Esophagus muscularis mucosa (tissue), 4 donors: ENCODE measurements around the gene YOD1. TPM values are rescaled to one million over a fixed set of nuclear protein-coding genes. Genes with fewer than 3 reads are reported as not detected.
A peak's percentile ranks its signal among the peaks of the same experiment; 100 is the strongest.

Experiments used
- DNase-seq: peaks from one replicate; pipeline ENCODE4 v3.0.0-alpha.2; 2017; ENCODE audit errors: extremely low spot score
- H3K27ac ChIP-seq, 4 donors: fragments of 200-600 bp; sonication (generic); replicated peaks in 1 of 4; 1 replicate in 3 of 4; 2 replicates in 1 of 4; pipeline ENCODE4 v1.5.1; 2016 to 2019; ENCODE audit warnings: mild to moderate bottlenecking in 1 of 4
- H3K27me3 ChIP-seq, 4 donors: fragments of 200-600 bp; sonication (generic); one replicate each; pipeline versions ENCODE4 v1.5.1 to v1.6.0; 2016 to 2019
- H3K36me3 ChIP-seq, 4 donors: fragments of 200-600 bp; sonication (generic); one replicate each; pipeline ENCODE4 v1.5.1; 2016 to 2019
- H3K4me1 ChIP-seq, 4 donors: fragments of 200-600 bp; sonication (generic); one replicate each; pipeline ENCODE4 v1.5.1; 2016 to 2019
- H3K4me3 ChIP-seq, 4 donors: fragments of 200-600 bp; sonication (generic); 1 replicate in 2 of 4; 2 replicates in 2 of 4; pipeline ENCODE4 v1.5.1; 2016 to 2019; ENCODE audit warnings: mild to moderate bottlenecking in 4 of 4, moderate library complexity in 1 of 4
- H3K9me3 ChIP-seq, 4 donors: fragments of 200-600 bp; sonication (generic); 1 replicate in 3 of 4; 2 replicates in 1 of 4; pipeline ENCODE4 v1.5.1; 2016 to 2019
- CTCF ChIP-seq, 3 experiments: fragments of 200-600 bp in 2 of 3; fragments of 450-650 bp in 1 of 3; sonication (generic) in 2 of 3; IDR thresholded peaks; one replicate each; pipeline ENCODE4 v1.5.1; 2017 to 2019; ENCODE audit warnings: antibody characterized with exemption in 3 of 3, mild to moderate bottlenecking in 2 of 3, moderate library complexity in 1 of 3
- EP300 ChIP-seq: sonication (generic); formaldehyde crosslinking; IDR thresholded peaks from one replicate; pipeline ENCODE4 v1.6.1; 2017; ENCODE audit warnings: antibody characterized with exemption
- POLR2A ChIP-seq: fragments of 450-650 bp; IDR thresholded peaks from one replicate; pipeline ENCODE4 v1.6.1; 2017; ENCODE audit warnings: antibody characterized with exemption, moderate library complexity, mild to moderate bottlenecking, low read depth
- POLR2AphosphoS5 ChIP-seq, 2 donors: sonication (generic); formaldehyde crosslinking; IDR thresholded peaks; one replicate each; pipeline ENCODE4 v1.6.1; 2017; ENCODE audit warnings: antibody characterized with exemption in 2 of 2
- WGBS: methylation state at CpG from one replicate; pipeline ENCODE4 v1.1.5; 2018; 5-methylcytosine and 5-hydroxymethylcytosine counted together
- intact Hi-C: fragments of 100-400 bp; cut with DNase I; formaldehyde crosslinking; loops from one replicate; pipeline ENCODE4 v1.15.1; 2023
- total RNA-seq, 4 donors: library from RNA; depleted of rRNA; stranded (reverse); fragments of >200 nt; gene quantifications; one replicate each; pipeline versions ENCODE4 v1.1.0 to v1.2.1, GENCODE V29; 2016

Gene YOD1
- total RNA-seq, 4 donors from 2014 or later: 6.3 to 8.5 (median 7.2) TPM

- peak overlapping the region; percentile 88 to 93 (median 89) for H3K27ac ChIP-seq
- peaks cover 42 to 66% (median 64%) of the 10 kb centered on the region in 4 donors for H3K4me1 ChIP-seq
- no peaks in the 10 kb centered on the region for H3K27me3 ChIP-seq
- H3K4me3 ChIP-seq: peak overlapping the region; percentile 85 to 97 (median 88)
- TF ChIP-seq EP300 (no peak), POLR2A (no peak), POLR2AphosphoS5 (IDR thresholded peaks at IDR 0.05) (peak; percentile 66 to 68), CTCF (IDR thresholded peaks at IDR 0.05) (peak in 1 of 3 experiments; percentile 14)
- WGBS: 1% methylated on average over 9 of the region's 47 CpGs
- intact Hi-C loops: loop anchor here (2.0 to 10.0 kb wide), 2 partner anchors 26 to 914 kb away; no protein-coding TSS in a partner anchor
- DNase-seq: peak; percentile 95
- peaks cover 0 to 19% (median 11%) of the 10 kb centered on the region in 4 donors for H3K36me3 ChIP-seq
- H3K9me3 ChIP-seq: no peaks in the 10 kb centered on the region
Observed at GRCh38 chr1:207050480-207051190, 373 bp downstream of the YOD1 start.

- intact Hi-C loops: loop anchor here (2.0 to 10.0 kb wide), 2 partner anchors 27 to 915 kb away; no protein-coding TSS in a partner anchor
- no peak for DNase-seq
- Histone ChIP-seq H3K4me3 (peak overlapping the region; percentile 85 to 97 (median 88)), H3K27me3 (no peaks in the 10 kb centered on the region), H3K36me3 (peaks cover 0 to 19% (median 11%) of the 10 kb centered on the region in 4 donors), H3K27ac (peak overlapping the region; percentile 88 to 93 (median 89)), H3K4me1 (peaks cover 49 to 72% (median 71%) of the 10 kb centered on the region in 4 donors), H3K9me3 (no peaks in the 10 kb centered on the region)
- TF ChIP-seq POLR2AphosphoS5 (IDR thresholded peaks at IDR 0.05): no peak
- peak; percentile 77 to 84 (median 78) for TF ChIP-seq CTCF (IDR thresholded peaks at IDR 0.05)
- WGBS: under 1% methylated on average over 6 of the region's 6 CpGs
Observed at GRCh38 chr1:207049974-207050391, 1.0 kb downstream of the YOD1 start.

- H3K4me3 ChIP-seq: peak overlapping the region; percentile 85 to 97 (median 88)
- TF ChIP-seq EP300 (no peak), POLR2A (no peak), CTCF (IDR thresholded peaks at IDR 0.05) (no peak), POLR2AphosphoS5 (IDR thresholded peaks at IDR 0.05) (no peak)
- no peak for DNase-seq
- H3K27me3 ChIP-seq: no peaks in the 10 kb centered on the region
- WGBS: 49% methylated on average over 8 of the region's 8 CpGs
- H3K9me3 ChIP-seq: no peaks in the 10 kb centered on the region
- H3K4me1 ChIP-seq: peaks cover 54 to 77% (median 73%) of the 10 kb centered on the region in 4 donors
- peak overlapping the region in 1 of 4 donors; percentile 93 for H3K27ac ChIP-seq
- intact Hi-C loops: no loop called here
- H3K36me3 ChIP-seq: peaks cover 0 to 19% (median 11%) of the 10 kb centered on the region in 4 donors
Observed at GRCh38 chr1:207049514-207049913, 1.5 kb downstream of the YOD1 start.

GRCh38 chr1:207049054-207049453 is 2.0 kb downstream of the YOD1 start:
- peak overlapping the region in 1 of 4 donors; percentile 93 for H3K27ac ChIP-seq
- intact Hi-C loops: no loop called here
- peaks cover 0 to 19% (median 11%) of the 10 kb centered on the region in 4 donors for H3K36me3 ChIP-seq
- WGBS: 88% methylated on average over 4 of the region's 4 CpGs
- peaks cover 58 to 82% (median 75%) of the 10 kb centered on the region in 4 donors for H3K4me1 ChIP-seq
- no peak overlapping the region for H3K4me3 ChIP-seq
- TF ChIP-seq POLR2A (no peak), POLR2AphosphoS5 (IDR thresholded peaks at IDR 0.05) (no peak), EP300 (no peak), CTCF (IDR thresholded peaks at IDR 0.05) (no peak)
- no peaks in the 10 kb centered on the region for H3K9me3 ChIP-seq
- DNase-seq: no peak
- no peaks in the 10 kb centered on the region for H3K27me3 ChIP-seq
